RKO (cell line): ENCODE measurements around the gene MKRN2.
"Not testable (repeated sequence)": the region's sequence is repeated elsewhere in the genome, so short reads cannot be mapped to it uniquely, and the experiment has no call there.

ENCODE experiments used
- DNase-seq: peaks from one replicate; pipeline ENCODE4 v3.0.0-alpha.2; 2016; ENCODE audit warnings: low spot score

MKRN2 gene

GRCh38 chr3:12630843-12631242 lies 74.0 kb downstream of the MKRN2 start:
- DNase-seq: not testable (repeated sequence)

DNA sequence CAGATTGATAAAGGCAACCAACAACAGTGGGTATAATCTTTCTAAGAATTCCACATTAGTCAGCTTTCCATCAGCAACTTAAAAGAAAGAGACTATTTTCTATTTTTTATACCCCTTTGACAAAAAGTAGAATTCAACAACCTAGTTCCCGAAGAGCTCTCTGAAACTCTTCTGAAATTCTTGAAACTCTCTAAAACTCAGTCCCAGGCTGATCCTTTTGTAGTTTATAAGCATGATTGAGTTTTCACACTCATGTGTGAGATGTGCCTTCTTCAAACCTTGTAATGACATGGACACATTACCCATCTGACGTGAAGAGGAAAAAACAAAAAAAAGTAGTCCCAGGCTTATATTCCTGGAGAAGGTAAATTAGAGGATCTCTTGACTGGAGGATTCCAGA lies 75.6 kb downstream of the MKRN2 start:
- DNase-seq: no peak

GRCh38 chr3:12633108-12633507 lies 76.2 kb downstream of the MKRN2 start:
- DNase-seq: no peak
